ENCODE results near the gene MPEG1. TPM values are rescaled to one million over a fixed set of nuclear protein-coding genes. Genes with fewer than 3 reads are reported as not detected.

MPEG1 gene
- total RNA-seq, 1 donor from 2014 or later = 48.9 TPM

GRCh38 chr11:59212222-59212621, 505 bp downstream of the MPEG1 start:
- intact Hi-C loops (cut with DNase I) = no loop called here
- H3K4me1 ChIP-seq = peaks cover 23% of the 10 kb centered on the region
- no peaks in the 10 kb centered on the region for H3K36me3 ChIP-seq
- H3K4me3 ChIP-seq = peak overlapping the region; percentile 44
- H3K9me3 ChIP-seq = no peaks in the 10 kb centered on the region
- H3K27me3 ChIP-seq (ENCODE audit: low read depth) = no peaks in the 10 kb centered on the region
- TF ChIP-seq CTCF (IDR thresholded peaks at IDR 0.05) = no peak
- H3K27ac ChIP-seq = peak overlapping the region; percentile 2
- DNase-seq (no peak), ATAC-seq (no peak)

GRCh38 chr11:59208956-59209355, 3.8 kb downstream of the MPEG1 start:
- DNase-seq (no peak), ATAC-seq (no peak)
- Histone ChIP-seq H3K4me3 (peak overlapping the region; percentile 44), H3K9me3 (no peaks in the 10 kb centered on the region), H3K27me3 (ENCODE audit: low read depth) (no peaks in the 10 kb centered on the region), H3K27ac (no peak overlapping the region), H3K36me3 (peaks cover 23% of the 10 kb centered on the region), H3K4me1 (peaks cover 24% of the 10 kb centered on the region)
- TF ChIP-seq CTCF (IDR thresholded peaks at IDR 0.05) = no peak
- intact Hi-C loops (cut with DNase I) = loop anchor here (5.0 kb wide), 1 partner anchor 37 kb away; the partner anchor contains the start of gene DTX4

- intact Hi-C loops (cut with DNase I) = loop anchor here (5.0 kb wide), 1 partner anchor 36 kb away; the partner anchor contains the start of gene DTX4
- no peaks in the 10 kb centered on the region for H3K9me3 ChIP-seq
- H3K27ac ChIP-seq = peak overlapping the region; percentile 5
- TF ChIP-seq CTCF (IDR thresholded peaks at IDR 0.05) = peak; percentile 65
- H3K27me3 ChIP-seq (ENCODE audit: low read depth) = no peaks in the 10 kb centered on the region
- peaks cover 24% of the 10 kb centered on the region for H3K4me1 ChIP-seq
- peaks cover 28% of the 10 kb centered on the region for H3K36me3 ChIP-seq
- DNase-seq (no peak), ATAC-seq (peak; percentile 61 to 74)
- H3K4me3 ChIP-seq = peak overlapping the region; percentile 44
Measured at GRCh38 chr11:59207988-59208451, 4.7 kb downstream of the MPEG1 start.

- no peak overlapping the region for H3K27ac ChIP-seq
- intact Hi-C loops (cut with DNase I) = loop anchor here (5.0 kb wide), 1 partner anchor 34 kb away; the partner anchor contains the start of gene DTX4
- ATAC-seq (peak; percentile 54 to 57), DNase-seq (no peak)
- TF ChIP-seq CTCF (IDR thresholded peaks at IDR 0.05) = peak; percentile 57
- no peaks in the 10 kb centered on the region for H3K27me3 ChIP-seq (ENCODE audit: low read depth)
- H3K36me3 ChIP-seq = peaks cover 39% of the 10 kb centered on the region
- H3K4me3 ChIP-seq = no peak overlapping the region
- no peaks in the 10 kb centered on the region for H3K9me3 ChIP-seq
- H3K4me1 ChIP-seq = peaks cover 24% of the 10 kb centered on the region
Measured at GRCh38 chr11:59206635-59207034, 6.1 kb downstream of the MPEG1 start.

GRCh38 chr11:59205648-59206047, 7.1 kb downstream of the MPEG1 start:
- no peak for TF ChIP-seq CTCF (IDR thresholded peaks at IDR 0.05)
- peaks cover 49% of the 10 kb centered on the region for H3K36me3 ChIP-seq
- no peak overlapping the region for H3K27ac ChIP-seq
- DNase-seq (no peak), ATAC-seq (no peak)
- H3K4me3 ChIP-seq = no peak overlapping the region
- no peaks in the 10 kb centered on the region for H3K9me3 ChIP-seq
- intact Hi-C loops (cut with DNase I) = loop anchor here (5.0 kb wide), 1 partner anchor 33 kb away; the partner anchor contains the start of gene DTX4
- H3K27me3 ChIP-seq (ENCODE audit: low read depth) = no peaks in the 10 kb centered on the region
- H3K4me1 ChIP-seq = peaks cover 24% of the 10 kb centered on the region

All from lower lobe of right lung (tissue), 2 donors.